ENCODE data around the gene HLA-F. TPM values are rescaled to one million over a fixed set of nuclear protein-coding genes. Genes with fewer than 3 reads are reported as not detected.

The HLA-F gene
- total RNA-seq (10 to 100 TPM; 26.8 to 50.5 (median 46.6) TPM), polyA plus RNA-seq (46.7 TPM)
- long read RNA-seq, donor 1, transcript HLA-F-217 (7 exons, 1,283 nt), result major isoform, 11 of 30 reads
- long read RNA-seq, donor 1, partial matches to known transcripts, result 7 of 30 reads
- long read RNA-seq, donor 1, other reads (novel, unspliced or antisense), result 12 of 30 reads
- long read RNA-seq, donor 2, partial matches to known transcripts, result 2 of 9 reads
- long read RNA-seq, donor 2, other reads (novel, unspliced or antisense), result 3 of 9 reads
- long read RNA-seq, donor 3, transcript HLA-F-217 (7 exons, 1,283 nt), result major isoform, 18 of 31 reads
- long read RNA-seq, donor 3, transcript HLA-F-216 (7 exons, 1,635 nt), result minor isoform, 5 of 31 reads
- long read RNA-seq, donor 3, partial matches to known transcripts, result 5 of 31 reads
- long read RNA-seq, donor 3, other reads (novel, unspliced or antisense), result 1 of 31 reads
- long read RNA-seq, donor 4, transcript HLA-F-217 (7 exons, 1,283 nt), result major isoform, 12 of 21 reads
- long read RNA-seq, donor 4, partial matches to known transcripts, result 2 of 21 reads
- long read RNA-seq, donor 4, other reads (novel, unspliced or antisense), result 7 of 21 reads

DNA sequence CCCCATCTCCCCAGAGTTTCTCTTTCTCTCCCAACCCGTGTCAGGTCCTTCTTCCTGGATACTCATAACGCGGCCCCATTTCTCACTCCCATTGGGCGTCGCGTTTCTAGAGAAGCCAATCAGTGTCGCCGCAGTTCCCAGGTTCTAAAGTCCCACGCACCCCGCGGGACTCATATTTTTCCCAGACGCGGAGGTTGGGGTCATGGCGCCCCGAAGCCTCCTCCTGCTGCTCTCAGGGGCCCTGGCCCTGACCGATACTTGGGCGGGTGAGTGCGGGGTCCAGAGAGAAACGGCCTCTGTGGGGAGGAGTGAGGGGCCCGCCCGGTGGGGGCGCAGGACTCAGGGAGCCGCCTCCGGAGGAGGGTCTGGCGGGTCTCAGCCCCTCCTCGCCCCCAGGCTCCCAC lies at the start of gene HLA-F:
Gene HLA-F (plus strand): TSS at position 173 of the 404 bp plus-strand sequence. CDS start 30 bp downstream, at position 203.
- intact Hi-C loops (cut with DNase I), result no loop called here
- H3K27me3 ChIP-seq (ENCODE audit: control insufficient read depth, insufficient read depth), result no peaks in the 10 kb centered on the region
- H3K4me1 ChIP-seq (ENCODE audit: control insufficient read depth, insufficient read depth, low read length), result peaks cover 2% of the 10 kb centered on the region
- peak within 1 kb of the TSS; percentile 78 for H3K4me3 ChIP-seq (ENCODE audit: low read length)
- ATAC-seq (peak; percentile 98), DNase-seq (peak; percentile 87 to 94 (median 91))
- peak within 1 kb of the TSS; percentile 81 for H3K27ac ChIP-seq (ENCODE audit: low read length)
- under 1% methylated on average over 26 of the region's 26 CpGs for WGBS
- no peaks in the 10 kb centered on the region for H3K9me3 ChIP-seq (ENCODE audit: control insufficient read depth, low read length)

DNA sequence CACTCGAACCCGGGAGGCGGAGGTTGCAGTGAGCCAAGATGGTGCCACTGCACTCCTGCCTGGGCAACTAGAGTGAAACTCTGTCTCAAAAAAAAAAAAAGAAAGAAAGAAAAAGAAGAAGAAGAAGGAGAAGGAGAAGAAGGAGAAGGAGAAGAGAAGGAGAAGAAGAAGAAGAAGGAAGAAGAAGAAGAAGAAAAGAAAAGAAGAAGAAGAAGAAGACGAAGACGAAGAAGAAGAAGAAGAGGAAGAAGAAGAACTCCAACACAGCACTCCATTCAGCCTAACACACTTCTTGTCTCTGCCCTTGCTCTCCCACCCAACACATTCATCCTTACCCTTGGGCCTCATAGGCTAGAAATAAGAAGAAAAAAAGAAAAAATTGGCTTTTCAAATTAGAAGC lies 49.2 kb upstream of the HLA-F start:
- WGBS, result 93% methylated on average over 5 of the region's 5 CpGs
- intact Hi-C loops (cut with DNase I), result no loop called here
- no peaks in the 10 kb centered on the region for H3K9me3 ChIP-seq (ENCODE audit: control insufficient read depth, low read length)
- H3K4me1 ChIP-seq (ENCODE audit: control insufficient read depth, insufficient read depth, low read length), result no peaks in the 10 kb centered on the region
- H3K27me3 ChIP-seq (ENCODE audit: control insufficient read depth, insufficient read depth), result no peaks in the 10 kb centered on the region
- DNase-seq (no peak), ATAC-seq (no peak)
- no peak overlapping the region for H3K27ac ChIP-seq (ENCODE audit: low read length)
- no peak overlapping the region for H3K4me3 ChIP-seq (ENCODE audit: low read length)

DNA sequence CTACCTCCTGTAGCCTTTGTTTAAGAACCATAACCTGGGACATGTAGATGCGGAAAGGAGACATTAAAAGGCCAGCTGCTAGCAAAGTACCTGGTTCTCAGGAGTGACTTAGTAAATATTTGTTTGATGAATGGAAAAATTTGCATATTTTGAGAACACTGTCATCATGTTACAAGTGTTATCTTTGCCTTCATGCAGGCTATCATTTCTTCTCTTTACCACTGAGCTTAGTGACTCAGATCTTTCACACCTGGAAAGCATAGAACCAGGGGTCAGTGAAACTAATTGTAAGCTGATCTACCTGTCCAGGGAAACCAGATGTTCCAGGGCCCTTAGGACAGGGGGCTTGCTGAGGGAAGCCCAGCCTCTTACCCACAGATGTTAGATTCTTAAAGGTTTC lies 47.7 kb upstream of the HLA-F start:
- DNase-seq (no peak), ATAC-seq (no peak)
- no peaks in the 10 kb centered on the region for H3K9me3 ChIP-seq (ENCODE audit: control insufficient read depth, low read length)
- H3K27me3 ChIP-seq (ENCODE audit: control insufficient read depth, insufficient read depth), result no peaks in the 10 kb centered on the region
- no peak overlapping the region for H3K4me3 ChIP-seq (ENCODE audit: low read length)
- H3K4me1 ChIP-seq (ENCODE audit: control insufficient read depth, insufficient read depth, low read length), result no peaks in the 10 kb centered on the region
- no peak overlapping the region for H3K27ac ChIP-seq (ENCODE audit: low read length)
- intact Hi-C loops (cut with DNase I), result no loop called here
- WGBS, result 94% methylated on average over 1 of the region's 1 CpG

DNA sequence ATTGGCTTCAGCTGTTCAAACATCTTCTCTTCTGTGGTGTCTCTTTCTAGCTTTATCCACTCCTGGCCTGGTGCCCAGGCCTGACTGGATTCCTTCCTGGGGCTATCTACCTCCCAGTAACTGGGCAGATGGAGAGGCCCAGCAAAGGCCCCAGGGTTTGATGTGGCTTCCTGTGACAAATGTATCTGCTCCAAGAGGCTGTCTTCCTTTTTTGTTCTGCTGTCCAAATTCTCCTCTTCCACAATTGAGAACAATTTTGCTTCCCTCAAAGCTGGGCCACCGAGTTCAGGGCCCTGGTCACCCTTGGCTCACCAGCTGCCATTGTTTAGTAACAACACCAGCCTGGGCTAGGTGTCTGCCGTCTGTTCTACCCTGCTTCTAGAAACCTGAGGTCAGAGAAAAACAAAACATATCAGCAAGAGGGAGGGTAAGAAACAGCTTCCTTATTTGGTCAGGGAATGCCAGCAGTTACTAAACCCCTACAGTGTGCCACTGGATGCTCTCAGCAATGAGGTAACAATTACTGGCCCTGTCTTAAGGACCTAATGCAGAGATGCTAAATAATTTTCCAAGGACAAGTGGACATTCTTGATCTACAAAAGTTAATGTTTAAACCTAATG lies 46.1 kb upstream of the HLA-F start:
- intact Hi-C loops (cut with DNase I), result no loop called here
- Histone ChIP-seq H3K4me1 (ENCODE audit: control insufficient read depth, insufficient read depth, low read length) (no peaks in the 10 kb centered on the region), H3K27me3 (ENCODE audit: control insufficient read depth, insufficient read depth) (no peaks in the 10 kb centered on the region), H3K9me3 (ENCODE audit: control insufficient read depth, low read length) (no peaks in the 10 kb centered on the region), H3K4me3 (ENCODE audit: low read length) (no peak overlapping the region), H3K27ac (ENCODE audit: low read length) (no peak overlapping the region)
- ATAC-seq (no peak), DNase-seq (peak in 1 of 3 donors; percentile 47)
- 27% methylated on average over 2 of the region's 2 CpGs for WGBS

DNA sequence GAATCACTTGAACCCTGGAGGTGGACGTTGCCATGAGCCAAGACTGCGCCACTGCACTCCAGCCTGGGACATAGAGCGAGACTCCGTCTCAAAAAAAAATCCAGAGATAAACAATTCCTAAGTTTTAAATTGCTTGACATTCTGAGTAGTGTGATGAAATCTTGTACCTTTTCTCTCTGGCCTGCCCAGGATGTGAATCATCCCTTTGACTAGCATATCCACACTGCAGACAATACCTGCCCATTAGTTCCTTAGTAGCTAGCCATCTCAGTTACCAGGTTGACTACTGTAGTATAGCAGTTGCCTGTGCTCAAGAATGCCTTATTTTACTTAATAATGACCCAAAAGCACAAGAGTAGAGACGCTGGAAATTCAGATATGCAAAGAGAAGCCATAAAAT lies 45.1 kb upstream of the HLA-F start:
- DNase-seq (no peak), ATAC-seq (no peak)
- H3K27me3 ChIP-seq (ENCODE audit: control insufficient read depth, insufficient read depth), result no peaks in the 10 kb centered on the region
- H3K4me3 ChIP-seq (ENCODE audit: low read length), result no peak overlapping the region
- H3K4me1 ChIP-seq (ENCODE audit: control insufficient read depth, insufficient read depth, low read length), result no peaks in the 10 kb centered on the region
- intact Hi-C loops (cut with DNase I), result no loop called here
- WGBS, result 89% methylated on average over 5 of the region's 5 CpGs
- no peak overlapping the region for H3K27ac ChIP-seq (ENCODE audit: low read length)
- no peaks in the 10 kb centered on the region for H3K9me3 ChIP-seq (ENCODE audit: control insufficient read depth, low read length)

DNA sequence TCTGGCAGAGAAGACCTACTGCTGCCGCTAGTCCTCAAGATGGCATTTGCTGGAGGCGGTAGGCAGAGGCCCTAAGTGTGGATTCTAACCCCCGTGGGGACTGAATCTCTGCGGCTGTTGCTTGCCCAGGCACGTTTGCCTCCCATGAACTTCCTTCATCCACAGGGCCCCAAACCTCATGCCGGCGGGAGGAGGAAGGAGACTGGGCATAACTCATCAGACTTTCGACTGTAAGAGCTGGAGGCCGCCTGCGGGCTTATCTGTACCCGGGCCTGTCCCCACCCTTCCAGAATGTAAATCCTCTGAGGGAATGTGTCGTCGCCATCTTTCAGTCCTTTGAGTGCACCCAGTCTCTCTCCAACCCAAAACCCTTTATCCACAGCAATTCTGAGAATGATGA lies 43.3 kb upstream of the HLA-F start:
- Histone ChIP-seq H3K9me3 (ENCODE audit: control insufficient read depth, low read length) (no peaks in the 10 kb centered on the region), H3K4me1 (ENCODE audit: control insufficient read depth, insufficient read depth, low read length) (no peaks in the 10 kb centered on the region), H3K4me3 (ENCODE audit: low read length) (no peak overlapping the region), H3K27ac (ENCODE audit: low read length) (no peak overlapping the region), H3K27me3 (ENCODE audit: control insufficient read depth, insufficient read depth) (no peaks in the 10 kb centered on the region)
- intact Hi-C loops (cut with DNase I), result no loop called here
- no peak for ATAC-seq
- WGBS, result 69% methylated on average over 13 of the region's 13 CpGs
- DNase-seq, result no peak

DNA sequence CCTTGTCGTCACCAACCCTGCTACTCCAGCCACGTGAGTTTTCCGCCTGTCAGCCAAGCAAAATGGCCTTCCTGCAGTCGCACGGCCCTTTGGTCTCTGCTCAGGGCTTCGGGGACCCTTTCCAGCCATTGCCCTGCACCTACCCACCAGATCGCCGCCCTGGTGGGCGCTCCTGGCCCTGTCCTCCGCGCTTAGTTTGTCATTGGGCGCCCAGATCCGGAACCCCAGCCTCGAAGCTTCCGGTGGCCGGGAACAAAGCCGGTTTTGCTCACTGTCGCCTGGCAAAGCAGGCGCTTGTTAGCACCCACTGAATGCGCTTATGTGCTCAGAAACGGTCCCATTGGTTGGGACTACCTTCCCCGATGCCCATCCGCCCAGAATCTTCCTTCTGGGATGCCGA lies 42.8 kb upstream of the HLA-F start:
- DNase-seq, result no peak
- ATAC-seq, result no peak
- Histone ChIP-seq H3K27ac (ENCODE audit: low read length) (no peak overlapping the region), H3K27me3 (ENCODE audit: control insufficient read depth, insufficient read depth) (no peaks in the 10 kb centered on the region), H3K4me1 (ENCODE audit: control insufficient read depth, insufficient read depth, low read length) (no peaks in the 10 kb centered on the region), H3K9me3 (ENCODE audit: control insufficient read depth, low read length) (no peaks in the 10 kb centered on the region), H3K4me3 (ENCODE audit: low read length) (no peak overlapping the region)
- intact Hi-C loops (cut with DNase I), result no loop called here
- 90% methylated on average over 24 of the region's 24 CpGs for WGBS

DNA sequence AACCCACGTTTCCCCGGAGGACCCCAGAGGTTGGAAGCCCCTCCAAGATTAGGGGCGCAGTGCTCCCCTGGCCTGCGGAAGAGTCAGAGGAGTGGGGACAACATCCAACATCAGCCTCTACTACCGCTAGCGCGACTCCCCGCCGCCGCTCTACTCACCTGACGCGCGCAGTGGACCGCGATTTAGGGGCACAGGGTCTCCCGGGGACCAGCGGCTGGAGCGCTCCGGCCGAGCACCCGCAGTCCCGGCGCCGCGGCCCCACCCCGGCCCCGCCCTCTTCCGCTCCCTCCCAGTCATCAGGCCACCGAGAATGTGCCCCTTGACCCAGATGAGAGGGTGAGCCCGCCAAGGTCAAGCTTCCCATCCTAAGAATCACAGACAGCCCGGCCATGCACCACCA lies 42.3 kb upstream of the HLA-F start, which contains the start of gene ZFP57:
Gene ZFP57 (minus strand): TSS at position 249 of the 400 bp plus-strand sequence. CDS start 4,149 bp downstream, outside the sequence.
- ATAC-seq (no peak), DNase-seq (no peak)
- no peaks in the 10 kb centered on the region for H3K4me1 ChIP-seq (ENCODE audit: control insufficient read depth, insufficient read depth, low read length)
- no peak within 1 kb of the TSS for H3K27ac ChIP-seq (ENCODE audit: low read length)
- H3K9me3 ChIP-seq (ENCODE audit: control insufficient read depth, low read length), result no peaks in the 10 kb centered on the region
- H3K4me3 ChIP-seq (ENCODE audit: low read length), result no peak within 1 kb of the TSS
- 84% methylated on average over 31 of the region's 31 CpGs for WGBS
- intact Hi-C loops (cut with DNase I), result no loop called here
- no peaks in the 10 kb centered on the region for H3K27me3 ChIP-seq (ENCODE audit: control insufficient read depth, insufficient read depth)

DNA sequence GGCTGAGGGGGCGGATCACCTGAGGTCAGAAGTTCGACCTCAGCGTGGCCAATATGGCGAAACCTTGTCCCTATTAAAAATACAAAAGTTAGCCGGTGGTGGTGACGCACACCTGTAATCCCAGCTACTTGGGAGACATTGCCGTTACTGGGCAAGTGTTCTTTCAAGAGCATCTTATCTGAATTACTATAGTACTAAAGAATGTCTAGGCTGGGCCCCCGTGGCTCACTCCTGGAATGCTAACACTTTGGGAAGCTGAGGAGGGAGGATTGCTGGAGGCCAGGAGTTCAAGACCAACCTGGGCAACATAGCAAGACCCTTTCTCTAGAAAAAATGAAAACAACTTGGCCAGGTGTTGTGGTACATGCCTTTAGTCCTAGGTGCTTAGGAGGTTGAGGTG lies 41.4 kb upstream of the HLA-F start:
- intact Hi-C loops (cut with DNase I), result no loop called here
- Histone ChIP-seq H3K27me3 (ENCODE audit: control insufficient read depth, insufficient read depth) (no peaks in the 10 kb centered on the region), H3K9me3 (ENCODE audit: control insufficient read depth, low read length) (no peaks in the 10 kb centered on the region), H3K27ac (ENCODE audit: low read length) (no peak overlapping the region), H3K4me3 (ENCODE audit: low read length) (no peak overlapping the region), H3K4me1 (ENCODE audit: control insufficient read depth, insufficient read depth, low read length) (no peaks in the 10 kb centered on the region)
- no peak for ATAC-seq
- no peak for DNase-seq
- WGBS, result 88% methylated on average over 8 of the region's 8 CpGs

DNA sequence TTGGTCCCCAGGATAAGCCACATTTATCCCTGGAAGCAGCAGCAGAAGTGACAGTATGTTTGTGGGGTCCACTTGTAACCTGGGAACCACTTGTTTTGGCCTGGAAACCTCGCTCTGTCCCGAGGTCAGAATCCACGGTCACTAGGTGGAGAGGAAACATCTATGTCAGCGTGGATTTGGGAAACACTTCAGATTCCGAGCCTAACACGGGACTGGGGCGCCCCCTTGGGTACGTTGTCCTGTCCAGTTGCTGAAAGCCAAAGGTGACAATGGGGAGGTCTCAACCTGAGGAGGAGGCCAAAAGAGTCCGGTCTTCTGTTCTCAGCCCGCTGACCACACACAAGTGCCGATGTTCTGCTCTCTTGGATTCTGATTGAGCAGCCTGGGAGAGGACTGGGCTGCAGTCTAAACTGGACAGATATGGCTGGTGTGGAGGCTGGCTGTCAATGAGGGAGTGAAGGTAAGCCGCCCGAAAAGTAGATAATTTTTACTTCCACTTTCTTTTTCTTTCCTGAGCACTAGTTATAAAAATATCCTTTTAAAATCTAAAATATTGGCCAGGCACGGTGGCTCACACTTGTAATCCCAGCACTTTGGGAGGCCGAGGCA lies 37.4 kb upstream of the HLA-F start:
- Histone ChIP-seq H3K9me3 (ENCODE audit: control insufficient read depth, low read length) (no peaks in the 10 kb centered on the region), H3K27ac (ENCODE audit: low read length) (no peak overlapping the region), H3K4me3 (ENCODE audit: low read length) (no peak overlapping the region), H3K4me1 (ENCODE audit: control insufficient read depth, insufficient read depth, low read length) (no peaks in the 10 kb centered on the region), H3K27me3 (ENCODE audit: control insufficient read depth, insufficient read depth) (no peaks in the 10 kb centered on the region)
- 53% methylated on average over 15 of the region's 15 CpGs for WGBS
- DNase-seq, result peak; percentile 24 to 75 (median 75)
- peak; percentile 49 to 61 for ATAC-seq
- intact Hi-C loops (cut with DNase I), result loop anchor here in 1 of 4 donors (5.0 kb wide), 1 partner anchor 34 kb away; no protein-coding TSS in a partner anchor

DNA sequence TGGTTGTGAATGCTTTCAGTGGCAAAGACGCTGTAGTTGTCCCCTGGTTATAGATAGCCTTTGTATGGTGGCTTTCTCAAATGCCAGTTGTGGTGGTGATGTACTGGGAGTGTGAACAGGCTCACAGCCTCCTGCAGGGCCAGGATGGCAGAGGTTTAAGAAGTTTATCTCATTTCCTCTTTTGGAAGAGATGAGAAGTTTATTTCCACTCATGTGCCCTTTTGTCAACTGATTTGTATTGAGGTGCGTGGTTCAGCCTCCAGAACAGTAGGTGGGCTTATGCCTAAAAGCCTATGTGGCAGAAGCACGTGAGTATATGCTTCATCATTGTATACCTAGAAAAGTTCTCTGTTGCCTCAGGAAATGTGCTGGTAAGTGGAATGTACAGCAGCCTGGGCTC lies 28.6 kb upstream of the HLA-F start:
- intact Hi-C loops (cut with DNase I), result no loop called here
- DNase-seq, result no peak
- Histone ChIP-seq H3K4me1 (ENCODE audit: control insufficient read depth, insufficient read depth, low read length) (no peaks in the 10 kb centered on the region), H3K4me3 (ENCODE audit: low read length) (no peak overlapping the region), H3K9me3 (ENCODE audit: control insufficient read depth, low read length) (no peaks in the 10 kb centered on the region), H3K27me3 (ENCODE audit: control insufficient read depth, insufficient read depth) (no peaks in the 10 kb centered on the region), H3K27ac (ENCODE audit: low read length) (no peak overlapping the region)
- WGBS, result 64% methylated on average over 3 of the region's 3 CpGs
- ATAC-seq, result no peak
